H1 (cell line): Measurements from ENCODE around the gene AARSD1. TPM values are rescaled to one million over a fixed set of nuclear protein-coding genes. Genes with fewer than 3 reads are reported as not detected.
A peak's percentile ranks its signal among the peaks of the same experiment; 100 is the strongest.

Experiments
- CTCF ChIA-PET: fragments of 300-600 bp; sonication (Branson Sonifier 250); formaldehyde crosslinking; loops from one replicate; lab custom pipeline; 2021; ENCODE audit not compliant: partially characterized antibody; lab: Charles Lee
- POLR2A ChIA-PET: fragments of 300-600 bp; sonication (Branson Sonifier 250); formaldehyde crosslinking; loops from one replicate; lab custom pipeline; 2021; ENCODE audit warnings: inconsistent platforms; ENCODE audit not compliant: partially characterized antibody; lab: Charles Lee
- DNase-seq, 2 experiments: peaks; one replicate each; pipeline versions ENCODE4 v3.0.0 to v3.0.0-alpha.2; 2010 to 2022; ENCODE audit warnings: low spot score in 2 of 2, low read depth in 1 of 2, mixed read lengths in 1 of 2
- FAIRE-seq: peaks from 2 replicates; lab custom pipeline; 2011; peaks lifted over from hg19 to GRCh38; lab: Jason Lieb, UNC
- H2AFZ ChIP-seq: 2 replicates; pipeline ENCODE4 v1.8.1; 2012; ENCODE audit warnings: low read length, inconsistent platforms
- H2AK5ac ChIP-seq: 2 replicates; pipeline ENCODE4 v1.6.1; 2013; ENCODE audit warnings: low read depth, low read length
- H2BK120ac ChIP-seq: replicated peaks from 2 replicates; pipeline ENCODE3; 2013; ENCODE audit warnings: low read depth, low read length, inconsistent platforms
- H2BK12ac ChIP-seq: 2 replicates; pipeline ENCODE4 v1.6.1; 2013; ENCODE audit warnings: low read depth, low read length
- H2BK15ac ChIP-seq: 2 replicates; pipeline ENCODE4 v1.6.1; 2013; ENCODE audit warnings: low read length
- H2BK20ac ChIP-seq: 2 replicates; pipeline ENCODE4 v1.6.1; 2013; ENCODE audit warnings: low read length
- H2BK5ac ChIP-seq: 2 replicates; pipeline ENCODE4 v1.6.1; 2013; ENCODE audit warnings: low read depth, low read length
- H3K14ac ChIP-seq: 2 replicates; pipeline ENCODE4 v1.6.1; 2013; ENCODE audit warnings: inconsistent platforms; ENCODE audit not compliant: insufficient read length
- H3K18ac ChIP-seq: 2 replicates; pipeline ENCODE4 v1.6.1; 2013; ENCODE audit warnings: low read length; ENCODE audit errors: extremely low read depth
- H3K23ac ChIP-seq: 2 replicates; pipeline ENCODE4 v1.6.1; 2013; ENCODE audit warnings: inconsistent platforms; ENCODE audit not compliant: insufficient read length
- H3K23me2 ChIP-seq: 2 replicates; pipeline ENCODE4 v1.6.1; 2013; ENCODE audit warnings: low read depth, low read length
- H3K27ac ChIP-seq: 2 replicates; pipeline ENCODE4 v1.6.1; 2011; ENCODE audit warnings: low read depth, low read length, inconsistent platforms
- H3K27me3 ChIP-seq, 4 experiments: replicated peaks in 1 of 4; 1 replicate in 1 of 4; 2 replicates in 3 of 4; pipeline versions ENCODE4 v1.6.1 to v1.8.1; 2011 to 2013; ENCODE audit warnings: low read length in 3 of 4, mild to moderate bottlenecking in 3 of 4, inconsistent platforms in 2 of 4, mixed read lengths in 2 of 4, moderate library complexity in 1 of 4; ENCODE audit not compliant: control insufficient read depth in 3 of 4, insufficient read depth in 3 of 4; ENCODE audit errors: extremely low read depth in 1 of 4
- H3K36me3 ChIP-seq, 4 experiments: 2 replicates each; pipeline versions ENCODE4 v1.6.1 to v1.8.1; 2011 to 2013; ENCODE audit warnings: mild to moderate bottlenecking in 4 of 4, low read length in 3 of 4, moderate library complexity in 2 of 4, control low read depth in 1 of 4, inconsistent platforms in 1 of 4; ENCODE audit not compliant: insufficient read depth in 4 of 4, control insufficient read depth in 2 of 4
- H3K4ac ChIP-seq: replicated peaks from 2 replicates; pipeline ENCODE3; 2013; ENCODE audit warnings: low read length, low read depth, mixed read lengths, inconsistent platforms; ENCODE audit not compliant: insufficient read length
- H3K4me1 ChIP-seq, 4 experiments: replicated peaks in 1 of 4; 1 replicate in 1 of 4; 2 replicates in 3 of 4; pipeline versions ENCODE4 v1.6.1 to v1.8.1; 2011 to 2013; ENCODE audit warnings: low read length in 3 of 4, inconsistent platforms in 2 of 4, mixed read lengths in 1 of 4; ENCODE audit not compliant: insufficient read depth in 4 of 4, control insufficient read depth in 3 of 4
- H3K4me2 ChIP-seq, 2 experiments: 2 replicates each; pipeline versions ENCODE4 v1.6.1 to v1.8.1; 2011 to 2013; ENCODE audit warnings: low read depth in 2 of 2, low read length in 2 of 2, control low read depth in 1 of 2, inconsistent platforms in 1 of 2, mild to moderate bottlenecking in 1 of 2; ENCODE audit not compliant: insufficient read depth in 1 of 2
- H3K4me3 ChIP-seq, 4 experiments: fragments of 200-600, 300-600 bp in 1 of 4; sonication (generic), shearing (Covaris generic), sonication (Bioruptor Twin) in 1 of 4; 2 replicates each; pipeline versions ENCODE4 v1.5.1 to v1.8.1; 2011 to 2016; ENCODE audit warnings: low read length in 4 of 4, low read depth in 3 of 4, control low read depth in 2 of 4, inconsistent platforms in 2 of 4, mild to moderate bottlenecking in 2 of 4, mixed read lengths in 1 of 4, moderate library complexity in 1 of 4; ENCODE audit not compliant: insufficient read depth in 2 of 4; ENCODE audit errors: extremely low read depth in 1 of 4
- H3K56ac ChIP-seq: replicated peaks from 2 replicates; pipeline ENCODE3; 2013; ENCODE audit warnings: low read depth, mild to moderate bottlenecking, mixed read lengths, low read length, inconsistent platforms; ENCODE audit not compliant: insufficient read length
- H3K79me1 ChIP-seq: 2 replicates; pipeline ENCODE4 v1.6.1; 2013; ENCODE audit warnings: low read depth, low read length, control low read depth
- H3K79me2 ChIP-seq, 2 experiments: 2 replicates each; pipeline versions ENCODE4 v1.6.1 to v1.8.1; 2012 to 2013; ENCODE audit warnings: low read length in 2 of 2, mild to moderate bottlenecking in 2 of 2, inconsistent platforms in 1 of 2; ENCODE audit not compliant: insufficient read depth in 2 of 2, control insufficient read depth in 1 of 2
- H3K9ac ChIP-seq, 4 experiments: replicated peaks in 1 of 4; 1 replicate in 1 of 4; 2 replicates in 3 of 4; pipeline versions ENCODE4 v1.6.1 to v1.8.1; 2011 to 2013; ENCODE audit warnings: low read depth in 3 of 4, low read length in 3 of 4, control low read depth in 2 of 4, mild to moderate bottlenecking in 2 of 4, moderate library complexity in 2 of 4, inconsistent platforms in 1 of 4; ENCODE audit errors: extremely low read depth in 1 of 4
- H3K9me3 ChIP-seq, 2 experiments: 2 replicates each; pipeline versions ENCODE4 v1.6.1 to v1.8.1; 2012 to 2013; ENCODE audit warnings: mild to moderate bottlenecking in 2 of 2, moderate library complexity in 2 of 2, control low read depth in 1 of 2, inconsistent platforms in 1 of 2, low read depth in 1 of 2, low read length in 1 of 2, mixed read lengths in 1 of 2; ENCODE audit not compliant: insufficient read depth in 2 of 2
- H4K20me1 ChIP-seq, 2 experiments: replicated peaks in 1 of 2; 2 replicates each; pipeline versions ENCODE3 to v1.8.1; 2011 to 2013; ENCODE audit warnings: inconsistent platforms in 2 of 2, low read length in 2 of 2, mild to moderate bottlenecking in 1 of 2; ENCODE audit not compliant: insufficient read depth in 2 of 2, control insufficient read depth in 1 of 2
- H4K5ac ChIP-seq: 2 replicates; pipeline ENCODE4 v1.6.1; 2013; ENCODE audit warnings: low read length, low read depth, mixed read lengths, inconsistent platforms; ENCODE audit not compliant: insufficient read length
- H4K8ac ChIP-seq: 2 replicates; pipeline ENCODE4 v1.8.0; 2013; ENCODE audit warnings: mild to moderate bottlenecking, moderate library complexity, low read length, inconsistent platforms; ENCODE audit not compliant: insufficient read depth; ENCODE audit errors: extremely low read depth
- H4K91ac ChIP-seq: replicated peaks from 2 replicates; pipeline ENCODE3; 2013; ENCODE audit warnings: low read length, mixed read lengths, inconsistent platforms; ENCODE audit not compliant: insufficient read length
- BCL11A ChIP-seq, 2 experiments: IDR thresholded peaks; one replicate each; pipeline ENCODE4 v1.6.1; 2011; ENCODE audit warnings: low read depth in 2 of 2, low read length in 2 of 2, mild to moderate bottlenecking in 2 of 2
- CTBP2 ChIP-seq: IDR thresholded peaks from 2 replicates; pipeline ENCODE4 v1.7.0; 2011; ENCODE audit warnings: borderline replicate concordance, mild to moderate bottlenecking, moderate library complexity, mixed read lengths, low read length; ENCODE audit not compliant: insufficient read depth, insufficient read length
- EGR1 ChIP-seq: IDR thresholded peaks from 2 replicates; pipeline ENCODE4 v1.6.1; 2011; ENCODE audit warnings: low read depth, low read length, borderline replicate concordance
- FOSL1 ChIP-seq: IDR thresholded peaks from 2 replicates; pipeline ENCODE4 v1.6.1; 2011; ENCODE audit warnings: mild to moderate bottlenecking, low read depth, low read length, moderate library complexity; ENCODE audit not compliant: insufficient read depth
- GTF2F1 ChIP-seq: IDR thresholded peaks from 2 replicates; pipeline ENCODE4 v1.6.1; 2012; ENCODE audit warnings: low read depth, low read length, improper control_type of control experiment, borderline replicate concordance
- HDAC2 ChIP-seq, 2 experiments: fragments of 300-600 bp in 1 of 2; sonication (generic) in 1 of 2; IDR thresholded peaks; 2 replicates each; pipeline ENCODE4 v1.6.1; 2011 to 2012; ENCODE audit warnings: low read depth in 2 of 2, low read length in 2 of 2, mild to moderate bottlenecking in 2 of 2, moderate library complexity in 2 of 2, borderline replicate concordance in 1 of 2, inconsistent platforms in 1 of 2
- JUN ChIP-seq: IDR thresholded peaks from 2 replicates; pipeline ENCODE4 v1.6.1; 2011; ENCODE audit warnings: low read depth, mild to moderate bottlenecking, improper control_type of control experiment, low read length
- MAFK ChIP-seq: IDR thresholded peaks from 2 replicates; pipeline ENCODE4 v1.6.1; 2012; ENCODE audit warnings: low read depth, mild to moderate bottlenecking, improper control_type of control experiment, low read length
- POLR2A ChIP-seq, 2 experiments: IDR thresholded peaks; 1 replicate in 1 of 2; 2 replicates in 1 of 2; pipeline ENCODE4 v1.6.1; 2011; ENCODE audit warnings: low read depth in 2 of 2, low read length in 2 of 2, mild to moderate bottlenecking in 2 of 2; ENCODE audit errors: control extremely low read depth in 1 of 2
- POU5F1 ChIP-seq: IDR thresholded peaks from 2 replicates; pipeline ENCODE4 v1.6.1; 2011; ENCODE audit warnings: low read depth, mild to moderate bottlenecking, low read length, moderate library complexity
- RXRA ChIP-seq: IDR thresholded peaks from 2 replicates; pipeline ENCODE4 v1.6.1; 2011; ENCODE audit warnings: low read depth, mild to moderate bottlenecking, low read length, moderate library complexity; ENCODE audit not compliant: insufficient read depth
- SAP30 ChIP-seq: fragments of 300-600 bp; sonication (generic); IDR thresholded peaks from 2 replicates; pipeline ENCODE4 v1.7.1; 2012; ENCODE audit warnings: low read length, moderate library complexity, mild to moderate bottlenecking, inconsistent platforms; ENCODE audit not compliant: insufficient read depth, insufficient replicate concordance
- SP4 ChIP-seq: IDR thresholded peaks from 2 replicates; pipeline ENCODE4 v1.6.1; 2012; ENCODE audit warnings: low read length, inconsistent platforms
- TBP ChIP-seq: IDR thresholded peaks from 2 replicates; pipeline ENCODE4 v1.6.1; 2011; ENCODE audit warnings: low read depth, low read length, improper control_type of control experiment
- YY1 ChIP-seq: IDR thresholded peaks from 2 replicates; pipeline ENCODE4 v1.6.1; 2011; ENCODE audit warnings: low read depth, mild to moderate bottlenecking, low read length
- WGBS, 2 experiments: shearing (Covaris generic) in 1 of 2; methylation state at CpG; one replicate each; pipeline versions ENCODE4 v1.1.6 to v1.1.7; 2013 to 2015; ENCODE audit warnings: low lambda C conversion rate in 2 of 2, mixed read lengths in 2 of 2, inconsistent platforms in 1 of 2, low coverage in 1 of 2, missing lambda C conversion rate in 1 of 2; ENCODE audit not compliant: insufficient replicate concordance in 2 of 2, insufficient coverage in 1 of 2, insufficient read length in 1 of 2; ENCODE audit errors: extremely low coverage in 1 of 2, missing lambda C conversion rate in 1 of 2; 5-methylcytosine and 5-hydroxymethylcytosine counted together
- polyA plus RNA-seq, 7 experiments: library from polyadenylated mRNA; depleted of rRNA in 3 of 7; stranded (reverse) in 5 of 7; unstranded in 2 of 7; fragments of >200 nt in 5 of 7; fragments of 200-250 nt in 2 of 7; gene quantifications; 1 replicate in 5 of 7; 2 replicates in 1 of 7; 4 replicates in 1 of 7; pipeline versions ENCODE4 v1.2.1 to v1.2.3, GENCODE V29; 2011 to 2013; ENCODE audit warnings: missing spikeins in 2 of 7, mixed read lengths in 2 of 7
- total RNA-seq: library from RNA; stranded (reverse); fragmentation: NEBNext Ultra II Directional; extraction: Animal tissue kit (Norgen Biotek cat#: 25700); gene quantifications from 2 replicates; pipeline ENCODE4 v1.2.1, GENCODE V29; 2021

Gene AARSD1
- total and polyA plus RNA-seq, 2 of the 8 experiments (the other 6 are each of a cell fraction or from before 2014, with no cell fraction given) = 51.5 to 58.8 TPM

GRCh38 chr17:42920922-42921321 is 43.3 kb downstream of the AARSD1 start:
- DNase-seq = no peak
- Histone ChIP-seq H3K27ac (no peak overlapping the region), H3K4me3 (no peak overlapping the region), H3K14ac (no peak overlapping the region), H3K36me3 (no peaks in the 10 kb centered on the region), H2BK20ac (no peak overlapping the region), H2AFZ (peak overlapping the region; percentile 27; the same call in 1 of the 2 replicates), H3K9ac (no peak overlapping the region), H3K9me3 (no peaks in the 10 kb centered on the region), H4K91ac (no peak overlapping the region), H2BK5ac (no peak overlapping the region), H3K79me2 (no peaks in the 10 kb centered on the region), H3K23ac (no peak overlapping the region), H2BK12ac (no peak overlapping the region), H3K79me1 (no peaks in the 10 kb centered on the region), H2BK15ac (no peak overlapping the region), H2AK5ac (no peak overlapping the region), H3K4ac (no peak overlapping the region), H2BK120ac (no peak overlapping the region), H3K23me2 (no peaks in the 10 kb centered on the region), H4K5ac (no peak overlapping the region), H3K4me1 (peaks cover 0 to 12% (median 0%) of the 10 kb centered on the region in 4 experiments; a peak in 2 of 7 replicates), H4K8ac (no peak overlapping the region), H4K20me1 (no peaks in the 10 kb centered on the region), H3K27me3 (no peaks in the 10 kb centered on the region), H3K56ac (no peak overlapping the region), H3K4me2 (no peak overlapping the region), H3K18ac (no peak overlapping the region)
- ChIA-PET CTCF (interaction anchor here (1.1 to 3.7 kb wide), 6 partner anchors 8 to 99 kb away, joined by 3 to 18 read pairs (median 4); no protein-coding TSS in a partner anchor), POLR2A (interaction anchor here (3.7 kb wide), 1 partner anchor 8 kb away, joined by 11 read pairs; no protein-coding TSS in a partner anchor)
- no peak for FAIRE-seq
- WGBS, 2 experiments = 83% methylated on average over 3 of the region's 3 CpGs; no CpG with 5 or more reads in 1 of the 2 experiments
- TF ChIP-seq EGR1 = no peak
- TF ChIP-seq SP4 = no peak
- TF ChIP-seq CTBP2 = no peak
- TF ChIP-seq FOSL1 = no peak
- TF ChIP-seq SAP30 = no peak
- no peak for TF ChIP-seq GTF2F1
- TF ChIP-seq BCL11A (IDR thresholded peaks at IDR 0.05; ENCODE audit: low read depth in 2 of 2, low read length in 2 of 2) = no peak
- no peak for TF ChIP-seq HDAC2 (IDR thresholded peaks at IDR 0.05; ENCODE audit: borderline replicate concordance in 1 of 2, low read depth in 2 of 2, low read length in 2 of 2)
- no peak for TF ChIP-seq JUN
- TF ChIP-seq RXRA = no peak
- TF ChIP-seq POLR2A (IDR thresholded peaks at IDR 0.05; ENCODE audit: control extremely low read depth in 1 of 2, low read depth in 2 of 2, low read length in 2 of 2) = no peak
- no peak for TF ChIP-seq POU5F1
- no peak for TF ChIP-seq YY1
- no peak for TF ChIP-seq TBP
- TF ChIP-seq MAFK = no peak
